Measurements from ENCODE around the gene PCDHGA5.

GRCh38 chr5:141328231-141328630 lies 35.7 kb upstream of the PCDHGA5 start:
- TF ChIP-seq CTCF (IDR thresholded peaks at IDR 0.05; ENCODE audit: insufficient read depth, low read length) (no peak), GABPA (IDR thresholded peaks at IDR 0.05; ENCODE audit: low read depth) (no peak), REST (IDR thresholded peaks at IDR 0.05; ENCODE audit: insufficient replicate concordance, low read depth) (no peak)
